Eye (tissue), 1 donor: ENCODE results near the gene GHDC.
A peak's percentile ranks its signal among the peaks of the same experiment; 100 is the strongest.
"Not testable (repeated sequence)": the region's sequence is repeated elsewhere in the genome, so short reads cannot be mapped to it uniquely, and the experiment has no call there.

Experiments
- DNase-seq: peaks from one replicate; pipeline ENCODE4 v3.0.0-alpha.2; 2015

The GHDC gene, protein sequence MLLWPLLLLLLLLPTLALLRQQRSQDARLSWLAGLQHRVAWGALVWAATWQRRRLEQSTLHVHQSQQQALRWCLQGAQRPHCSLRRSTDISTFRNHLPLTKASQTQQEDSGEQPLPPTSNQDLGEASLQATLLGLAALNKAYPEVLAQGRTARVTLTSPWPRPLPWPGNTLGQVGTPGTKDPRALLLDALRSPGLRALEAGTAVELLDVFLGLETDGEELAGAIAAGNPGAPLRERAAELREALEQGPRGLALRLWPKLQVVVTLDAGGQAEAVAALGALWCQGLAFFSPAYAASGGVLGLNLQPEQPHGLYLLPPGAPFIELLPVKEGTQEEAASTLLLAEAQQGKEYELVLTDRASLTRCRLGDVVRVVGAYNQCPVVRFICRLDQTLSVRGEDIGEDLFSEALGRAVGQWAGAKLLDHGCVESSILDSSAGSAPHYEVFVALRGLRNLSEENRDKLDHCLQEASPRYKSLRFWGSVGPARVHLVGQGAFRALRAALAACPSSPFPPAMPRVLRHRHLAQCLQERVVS

DNA sequence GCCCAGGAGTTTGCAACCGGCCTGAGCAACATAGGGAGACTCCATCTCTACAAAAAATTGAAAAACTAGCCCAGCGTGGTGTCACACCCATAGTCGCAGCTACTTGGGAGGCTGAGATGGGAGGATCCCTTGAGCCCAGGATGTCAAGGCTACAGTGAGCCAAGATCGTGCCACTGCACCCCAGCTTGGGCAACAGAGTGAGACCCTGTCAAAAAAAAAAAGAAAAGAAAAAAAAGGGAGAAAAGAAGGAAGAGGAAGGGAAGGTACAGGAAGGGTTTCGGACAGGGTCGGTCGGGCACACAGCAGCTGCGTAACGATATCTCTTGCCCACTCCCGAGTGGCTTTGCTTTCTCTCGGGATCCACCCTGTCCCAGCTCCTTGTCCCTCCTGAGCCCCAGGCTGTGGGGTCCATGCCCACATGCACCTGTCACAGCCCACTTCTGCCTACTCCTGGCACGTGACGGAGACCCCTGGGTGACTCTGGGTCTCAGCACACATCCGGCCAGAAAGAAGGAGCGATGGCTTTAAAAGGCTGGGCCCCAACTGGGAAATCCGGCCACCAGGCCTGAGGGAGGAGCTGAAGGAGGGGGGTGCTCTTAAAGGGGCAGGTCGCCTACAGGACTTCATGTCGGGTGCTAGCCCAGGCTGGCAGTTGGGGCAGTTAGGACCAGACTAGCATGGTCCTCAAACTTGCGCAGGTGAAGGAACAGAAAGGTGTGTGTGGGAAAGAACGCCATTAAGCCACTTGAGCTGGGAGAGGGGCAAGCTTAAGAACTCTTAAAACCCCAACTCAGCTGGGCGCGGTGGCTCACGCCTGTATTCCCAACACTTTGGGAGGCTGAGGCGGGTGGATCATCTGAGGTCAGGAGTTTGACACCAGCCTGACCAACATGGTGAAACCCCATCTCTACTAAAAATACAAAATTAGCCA is at the start of gene GHDC:
TSS of gene GHDC (minus strand) at position 526 of the 931 bp plus-strand sequence. CDS start 913 bp downstream, outside the sequence.
- peak; percentile 94 for DNase-seq

DNA sequence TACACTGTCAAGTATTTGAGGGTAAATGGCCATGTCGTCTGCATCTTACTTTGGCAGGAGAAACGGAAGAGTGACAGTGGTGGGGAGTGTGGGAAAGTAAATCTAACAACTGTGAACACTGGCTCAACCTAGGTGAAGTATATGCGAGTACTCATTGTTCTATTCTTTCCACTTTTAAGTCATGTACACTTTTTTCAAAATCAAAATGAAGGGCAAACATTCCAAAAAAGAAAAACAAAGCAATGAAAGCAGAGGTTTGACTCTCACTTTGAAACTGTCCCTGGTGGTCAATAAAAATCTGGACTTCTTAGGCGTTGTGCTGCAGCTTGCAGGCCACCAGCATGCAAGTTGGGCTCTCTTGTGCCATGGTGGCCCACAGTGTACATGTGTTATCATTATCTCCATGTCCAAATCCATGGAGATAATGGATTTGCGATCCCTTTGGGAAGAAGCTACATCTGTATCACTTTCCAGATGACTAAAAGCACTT is 49.2 kb upstream of the GHDC start:
- DNase-seq = no peak

DNA sequence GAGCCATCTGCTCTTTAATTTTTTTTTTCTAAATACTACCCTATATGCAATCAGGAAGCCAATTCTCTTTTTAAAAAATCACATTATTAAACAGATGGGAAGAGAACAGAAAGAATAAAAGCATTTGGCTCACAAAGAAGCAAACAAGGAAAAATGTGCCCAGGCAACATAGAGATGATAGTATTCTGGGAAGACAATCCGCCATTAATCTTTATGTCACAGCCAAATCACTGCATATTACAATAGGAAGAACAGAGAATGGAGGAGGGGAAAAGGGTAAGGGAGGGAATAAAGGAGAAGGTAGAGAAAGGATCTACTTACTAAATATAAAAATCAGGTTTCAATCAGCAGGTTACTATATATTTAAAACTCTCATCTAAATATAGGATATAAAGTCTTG is 47.6 kb upstream of the GHDC start:
- no peak for DNase-seq

DNA sequence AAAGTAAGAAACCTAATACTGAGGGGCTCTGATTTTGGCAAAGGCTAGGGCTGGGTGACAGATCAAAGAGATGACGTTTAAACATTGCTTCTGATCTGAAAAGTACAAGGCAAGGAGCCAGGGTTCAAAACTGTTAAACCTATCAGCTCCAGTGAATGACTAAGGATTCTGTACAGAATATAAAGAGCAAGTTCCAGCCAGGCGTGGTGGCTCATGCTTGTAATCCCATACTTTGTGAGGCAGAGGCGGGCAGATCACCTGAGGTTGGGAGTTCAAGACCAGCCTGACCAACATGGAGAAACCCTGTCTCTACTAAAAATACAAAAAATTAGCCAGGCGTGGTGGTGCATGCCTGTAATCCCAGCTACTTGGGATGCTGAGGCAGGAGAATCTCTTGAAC is 46.6 kb upstream of the GHDC start:
- DNase-seq = not testable (repeated sequence)

DNA sequence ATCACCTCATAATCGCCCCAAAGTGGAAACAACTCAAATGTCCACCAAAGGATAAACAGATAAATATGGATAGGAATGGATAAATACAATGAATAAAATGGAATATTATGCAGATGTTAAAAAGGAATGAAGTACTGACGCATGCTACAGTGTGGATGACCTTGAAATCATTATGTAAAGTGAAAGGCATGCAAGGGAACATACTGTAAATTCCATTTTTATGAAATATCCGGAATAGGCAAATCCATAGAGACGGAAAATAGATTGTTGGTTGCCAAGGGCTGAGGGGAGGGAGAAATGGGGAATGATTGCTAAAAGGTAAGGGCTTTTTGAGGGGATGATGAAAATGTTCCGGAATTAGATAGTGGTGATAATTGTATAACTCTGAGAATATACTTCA is 45.9 kb upstream of the GHDC start:
- no peak for DNase-seq

DNA sequence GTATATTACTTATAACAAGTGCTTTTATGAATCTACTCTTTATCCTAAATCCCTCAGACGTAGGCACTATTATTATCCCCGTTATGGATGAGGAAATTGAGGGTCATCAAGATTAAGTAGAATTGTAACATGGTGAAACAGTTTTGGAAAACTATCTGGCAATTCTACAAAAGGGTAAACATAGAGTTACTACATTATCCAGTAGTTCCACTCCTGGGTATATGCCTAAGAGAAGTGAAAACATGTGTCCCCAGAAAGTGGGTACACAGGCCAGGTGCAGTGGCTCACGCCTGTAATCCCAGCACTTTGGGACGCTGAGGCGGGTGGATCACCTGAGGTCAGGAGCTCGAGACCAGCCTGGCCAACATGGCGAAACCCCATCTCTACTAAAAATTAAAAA is 45.3 kb upstream of the GHDC start:
- DNase-seq = not testable (repeated sequence)

DNA sequence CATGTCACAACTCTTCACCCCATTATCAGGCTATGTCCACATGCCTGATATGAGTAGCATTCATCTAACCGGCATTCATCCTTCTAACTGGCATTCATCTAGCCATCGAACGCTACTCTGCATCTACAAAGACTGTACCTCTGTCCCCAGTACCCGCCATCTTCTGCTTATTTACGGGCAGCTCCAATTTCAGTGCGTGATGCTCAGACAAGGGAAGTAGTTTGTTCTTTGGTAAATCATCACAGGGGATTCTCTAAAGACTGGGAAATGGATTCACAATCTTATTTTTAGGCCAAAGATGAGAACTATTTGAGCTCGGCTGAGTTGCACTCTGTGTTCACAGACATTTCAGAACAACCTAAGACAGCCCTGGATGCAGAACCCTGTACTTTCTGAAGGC is 42.5 kb upstream of the GHDC start:
- DNase-seq = no peak

DNA sequence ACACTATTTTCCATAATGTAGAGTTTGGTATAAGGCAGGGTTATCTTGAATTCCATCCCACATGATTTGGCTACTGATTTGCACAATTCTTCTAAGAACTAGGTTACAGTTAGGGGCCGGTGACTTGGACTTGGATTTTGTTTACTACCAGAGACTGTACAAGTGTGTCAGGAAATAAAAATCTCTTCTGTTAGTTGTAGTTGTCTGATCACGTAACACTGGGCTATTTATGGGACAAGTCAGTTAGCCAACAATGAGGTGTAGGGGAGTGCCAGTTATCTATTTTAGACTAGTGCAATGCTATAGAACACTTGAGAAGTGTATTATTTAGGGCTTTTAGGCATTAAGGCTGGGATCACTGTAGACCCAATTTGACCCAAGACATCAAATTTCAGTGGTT is 39.7 kb upstream of the GHDC start:
- DNase-seq = no peak

DNA sequence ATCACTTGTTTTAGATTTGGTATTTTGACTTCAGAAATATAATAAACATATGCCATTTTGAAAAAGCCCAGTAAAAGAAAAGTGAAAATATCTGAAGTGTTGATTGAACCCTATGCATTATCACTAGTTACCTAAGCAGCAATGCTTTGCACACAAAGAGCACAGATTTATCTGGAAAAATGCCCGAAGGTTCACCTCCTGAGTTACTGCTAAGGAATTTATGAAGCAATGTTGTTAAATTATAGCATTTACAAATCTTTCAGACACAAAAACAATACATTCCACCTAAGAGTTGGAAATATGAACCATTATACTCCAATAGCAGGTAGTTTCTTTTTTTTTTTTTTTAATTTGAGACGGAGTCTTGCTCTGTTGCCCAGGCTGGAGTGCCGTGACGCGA is 38.9 kb upstream of the GHDC start:
- no peak for DNase-seq

DNA sequence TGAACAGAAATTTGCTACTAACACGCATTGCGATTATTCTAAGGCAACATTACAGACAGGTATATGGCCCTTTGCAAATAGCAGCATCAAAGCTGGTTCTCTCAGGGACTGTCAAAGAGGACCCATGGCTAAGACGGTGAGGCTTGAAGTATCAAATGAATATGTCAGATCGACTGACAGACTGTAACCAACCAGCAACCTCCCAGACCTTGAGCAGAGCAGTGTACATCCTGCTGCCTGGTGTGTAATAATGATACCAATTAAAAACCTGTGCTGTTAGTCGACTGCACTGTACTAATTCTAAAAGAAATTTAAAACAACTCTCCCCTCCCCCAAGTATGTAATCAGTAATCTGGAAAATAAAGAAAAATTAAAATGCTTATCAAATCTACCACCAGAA is 35.9 kb upstream of the GHDC start:
- no peak for DNase-seq

DNA sequence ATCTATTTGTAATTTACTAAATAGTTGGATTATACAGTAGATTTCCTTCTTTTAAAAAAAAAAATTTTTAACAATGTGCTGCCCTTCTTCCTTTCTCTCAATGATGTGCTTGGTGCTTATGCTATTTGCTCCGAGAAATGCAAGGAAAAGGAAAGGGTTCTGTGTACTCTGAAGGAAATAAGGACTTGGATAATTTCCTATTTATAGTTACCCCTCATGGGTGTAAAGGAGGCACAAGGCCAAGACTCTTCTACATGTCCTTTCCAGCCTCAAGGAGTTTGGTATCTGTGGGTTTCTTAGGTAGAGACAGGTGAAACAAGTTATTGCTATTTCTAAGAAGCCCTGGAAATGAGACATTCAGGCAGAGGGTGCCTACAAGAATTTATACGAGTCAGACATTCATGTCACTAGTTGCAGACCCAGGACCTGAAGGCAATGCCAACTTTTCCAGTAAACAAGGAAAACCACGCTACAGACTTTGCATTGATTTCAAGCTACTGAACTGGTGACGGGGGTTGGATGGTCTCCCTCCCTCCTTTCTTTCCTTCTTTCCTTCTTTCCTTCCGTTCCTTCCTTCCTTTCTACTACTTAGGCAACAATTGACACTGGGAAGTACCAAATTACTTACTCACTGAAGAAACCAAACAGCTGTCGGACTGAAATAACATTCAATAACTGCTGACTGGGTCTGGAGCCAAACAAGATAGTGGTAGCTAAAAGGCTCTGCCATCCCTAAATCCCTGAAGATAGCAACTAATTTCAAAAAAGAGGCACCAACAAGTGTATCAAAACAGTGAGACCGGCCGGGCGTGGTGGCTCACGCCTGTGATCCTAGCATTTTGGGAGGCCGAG is 33.8 kb upstream of the GHDC start:
- no peak for DNase-seq

DNA sequence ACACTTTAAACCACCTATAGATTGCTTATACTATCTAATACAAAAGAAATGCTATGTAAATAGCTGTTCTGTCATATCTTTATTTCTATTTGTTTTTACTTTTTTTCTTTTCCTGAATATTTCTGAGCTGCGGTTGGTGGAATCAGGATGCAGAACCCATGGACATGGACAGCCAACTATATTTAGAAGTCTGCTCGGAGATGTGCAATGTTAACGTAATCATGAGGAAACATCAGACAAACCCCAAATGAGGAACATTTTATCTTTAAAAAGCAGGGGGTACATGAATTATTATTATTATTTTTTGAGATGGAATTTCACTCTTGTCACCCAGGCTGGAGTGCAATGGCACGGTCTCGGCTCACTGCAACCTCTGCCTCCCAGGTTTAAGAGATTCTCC is 31.4 kb upstream of the GHDC start:
- no peak for DNase-seq

DNA sequence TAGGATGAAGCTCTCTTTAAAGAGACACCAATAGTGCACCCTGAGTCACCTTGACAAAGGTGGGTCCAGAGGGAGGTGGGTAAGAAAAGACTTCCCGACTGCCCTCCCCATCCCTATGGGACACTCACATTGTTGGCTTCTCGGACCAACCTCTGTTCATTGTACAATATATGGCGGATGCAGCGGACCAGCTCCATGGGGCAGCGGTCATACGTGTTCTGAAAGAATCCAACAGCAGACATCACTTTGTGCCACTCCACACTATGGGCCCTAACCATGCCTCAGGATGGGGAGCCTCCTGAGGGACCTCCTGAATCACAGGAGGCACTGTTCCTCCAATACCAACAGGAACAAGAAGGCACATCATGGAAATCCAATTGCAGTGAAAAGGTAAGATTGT is 30.4 kb upstream of the GHDC start:
- no peak for DNase-seq

DNA sequence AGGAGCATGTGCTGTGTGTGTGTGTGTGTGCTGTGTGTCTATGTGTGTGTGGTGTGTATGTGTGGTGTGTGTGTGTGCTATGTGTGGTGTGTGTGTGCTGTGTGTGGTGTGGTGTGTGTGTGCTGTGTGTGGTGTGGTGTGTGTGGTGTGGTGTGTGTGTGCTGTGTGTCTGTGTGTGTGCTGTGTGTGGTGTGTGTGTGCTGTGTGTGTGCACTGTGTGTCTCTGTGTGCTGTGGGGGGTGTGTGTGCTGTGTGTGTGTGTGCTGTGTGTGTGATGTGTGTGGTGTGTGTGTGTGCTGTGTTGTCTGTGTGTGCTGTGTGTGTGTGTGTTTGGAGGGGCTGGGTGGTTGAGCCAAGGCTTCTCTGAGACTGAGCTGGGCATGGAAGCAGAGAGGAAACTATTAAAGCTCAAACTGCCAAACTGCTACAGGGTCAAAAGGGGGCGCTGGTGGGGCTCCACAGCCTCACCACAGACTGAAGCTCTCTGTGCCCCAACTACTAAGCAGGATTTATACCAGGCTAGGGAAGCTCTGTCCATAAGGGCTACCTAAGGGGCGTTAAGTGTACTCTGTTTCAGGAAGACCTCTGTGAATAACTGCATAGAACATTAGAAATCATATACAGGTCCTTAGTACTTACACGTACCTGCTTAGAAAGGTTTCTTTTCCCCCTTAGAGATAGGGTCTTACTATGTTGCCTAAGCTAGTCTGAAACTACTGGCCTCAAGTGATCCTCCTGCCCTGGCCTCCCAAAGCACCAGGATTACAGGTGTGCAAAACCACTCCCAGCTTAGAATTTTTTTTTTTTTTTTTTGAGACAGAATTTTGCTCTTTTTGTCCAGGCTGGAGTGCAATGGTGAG is 27.8 kb upstream of the GHDC start:
- DNase-seq = peak; percentile 37

DNA sequence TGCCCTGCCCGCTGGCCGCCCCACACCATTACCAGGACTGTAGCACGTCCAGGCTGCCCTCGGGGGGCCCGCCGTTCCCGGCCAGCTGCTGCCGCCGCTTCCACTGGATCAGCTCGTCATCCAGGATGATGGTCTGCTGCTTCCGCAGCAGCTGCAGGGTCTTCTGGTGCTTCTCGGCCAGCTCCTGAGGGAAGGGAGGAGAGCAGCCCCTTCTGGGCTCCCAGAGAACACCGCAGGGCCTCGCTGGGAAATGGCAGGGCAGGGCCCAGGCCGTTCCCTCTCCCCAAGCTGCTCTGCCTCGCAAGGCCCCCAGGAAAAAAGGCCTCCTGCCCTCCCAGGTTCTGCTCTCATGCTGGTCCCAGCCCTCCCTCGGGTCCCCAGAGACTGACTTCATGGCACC is 25.0 kb upstream of the GHDC start:
- not testable (repeated sequence) for DNase-seq

DNA sequence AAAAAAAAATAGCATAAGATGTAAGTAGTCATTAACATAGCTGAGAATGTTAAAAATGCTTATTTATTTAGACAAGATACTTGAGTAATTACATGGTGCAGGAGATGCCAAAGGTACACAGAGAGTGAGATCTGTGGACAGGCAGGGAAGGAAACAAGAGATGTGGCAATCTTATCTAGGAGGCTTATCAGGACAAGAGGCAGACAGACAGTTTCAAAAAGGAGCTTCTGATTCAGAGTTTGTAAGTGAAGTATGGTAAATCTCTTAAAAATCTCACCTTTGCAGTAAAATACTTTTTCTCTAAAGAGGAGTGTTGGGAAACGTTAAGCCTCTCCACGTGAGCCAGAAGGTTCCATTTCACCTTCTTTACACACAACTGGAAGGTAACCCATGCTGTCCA is 19.9 kb upstream of the GHDC start:
- no peak for DNase-seq

DNA sequence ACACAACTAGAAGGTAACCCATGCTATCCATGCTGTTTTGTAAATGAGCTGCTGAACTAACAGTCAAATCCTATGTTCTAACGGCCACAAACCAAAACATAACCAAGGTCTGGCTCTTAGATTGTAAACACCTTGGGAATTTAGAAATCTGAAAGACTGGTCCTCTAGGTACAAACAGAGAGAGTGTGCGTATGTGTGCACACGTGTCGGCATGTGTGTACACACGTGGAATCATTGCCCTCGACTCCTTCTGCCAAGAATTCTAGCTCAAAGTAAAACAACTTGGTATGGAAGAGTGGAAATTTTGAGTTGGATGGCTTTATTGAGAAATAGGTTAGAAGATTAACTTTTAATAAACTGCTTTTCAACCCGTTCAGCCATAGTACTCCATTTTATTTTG is 18.1 kb upstream of the GHDC start:
- no peak for DNase-seq

DNA sequence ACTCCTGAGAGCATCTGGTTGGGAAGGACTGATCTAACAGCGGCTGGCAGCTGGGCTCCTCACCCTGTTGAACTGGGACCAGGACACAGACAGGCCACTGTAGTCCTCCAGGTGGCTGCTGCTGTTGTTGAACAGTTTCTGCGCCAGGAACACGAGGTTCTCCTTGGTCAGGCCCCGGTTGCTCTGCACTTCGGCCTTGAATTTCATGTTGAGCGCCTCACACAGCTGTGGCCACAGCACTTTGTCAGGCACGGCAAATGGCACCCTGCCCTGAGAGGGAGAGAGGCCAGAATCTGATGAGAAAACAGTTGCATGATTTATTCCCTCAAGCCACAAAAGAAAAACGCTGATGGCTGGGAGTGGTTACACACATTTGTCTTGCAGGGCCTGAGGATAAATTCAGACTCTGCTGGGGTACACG is 17.6 kb upstream of the GHDC start:
- not testable (repeated sequence) for DNase-seq

DNA sequence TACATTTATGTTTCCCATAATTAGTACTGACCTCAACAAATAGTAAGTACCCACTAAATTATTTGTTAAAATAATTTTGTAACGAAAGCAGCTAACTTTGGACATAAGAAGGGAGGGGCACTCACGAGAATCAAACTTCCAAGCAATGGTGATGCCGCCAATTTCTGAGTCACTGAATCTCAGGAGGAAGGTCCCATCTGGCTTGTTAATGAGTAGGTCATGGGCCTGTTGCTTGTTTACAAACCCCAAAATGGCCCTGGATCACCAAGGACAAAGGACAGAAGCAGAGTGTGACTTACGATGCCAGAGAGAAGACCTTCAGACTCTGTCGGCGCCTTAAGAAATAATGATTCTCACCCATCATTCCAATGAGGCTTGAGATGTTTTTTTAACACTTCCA is 15.8 kb upstream of the GHDC start:
- no peak for DNase-seq

DNA sequence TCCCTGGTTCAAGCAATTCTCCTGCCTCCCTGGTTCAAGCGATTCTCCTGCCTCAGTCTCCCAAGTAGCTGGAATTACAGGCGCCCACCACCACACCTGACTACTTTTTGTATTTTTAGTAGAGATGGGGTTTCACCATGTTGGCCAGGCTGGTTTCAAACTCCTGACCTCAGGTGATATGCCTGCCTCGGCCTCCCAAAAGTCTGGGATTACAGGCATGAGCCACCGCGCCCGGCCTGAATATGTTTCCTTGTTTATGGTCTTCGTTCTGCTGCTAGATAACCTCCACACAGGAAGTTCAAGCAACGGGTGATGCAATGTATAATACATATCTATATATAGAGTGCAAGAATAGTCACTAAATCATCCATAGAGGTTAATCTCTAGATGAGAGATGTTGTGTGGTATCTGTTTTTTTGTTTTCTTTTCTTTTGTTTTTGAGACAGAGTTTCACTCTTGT is 11.9 kb upstream of the GHDC start:
- DNase-seq = not testable (repeated sequence)

DNA sequence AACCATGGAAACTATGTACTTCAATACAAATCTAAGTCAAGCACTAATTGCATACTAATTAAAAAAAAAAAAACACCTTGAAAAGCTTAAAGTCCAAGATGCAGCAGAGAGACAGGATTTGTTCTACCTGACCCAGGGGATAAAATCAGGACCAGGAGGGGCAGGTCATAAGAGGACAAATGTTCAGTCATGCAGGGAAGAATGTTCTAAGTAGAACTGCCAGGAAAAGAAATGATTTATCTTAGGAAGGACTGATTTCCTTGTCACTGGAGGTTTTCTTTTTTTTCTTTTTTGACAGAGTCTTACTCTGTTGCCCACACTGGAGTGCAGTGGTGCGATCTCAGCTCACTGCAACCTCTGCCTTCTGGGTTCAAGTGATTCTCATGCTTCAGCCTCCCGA is 9.1 kb upstream of the GHDC start:
- no peak for DNase-seq
